ENCODE measurements around the gene GOLGA6A. TPM values are rescaled to one million over a fixed set of nuclear protein-coding genes. Genes with fewer than 3 reads are reported as not detected.

Gene GOLGA6A
- total and polyA plus RNA-seq, 2 of the 8 experiments (the other 6 are each of a cell fraction or from before 2014, with no cell fraction given): 0.80 to 1.0 TPM

DNA sequence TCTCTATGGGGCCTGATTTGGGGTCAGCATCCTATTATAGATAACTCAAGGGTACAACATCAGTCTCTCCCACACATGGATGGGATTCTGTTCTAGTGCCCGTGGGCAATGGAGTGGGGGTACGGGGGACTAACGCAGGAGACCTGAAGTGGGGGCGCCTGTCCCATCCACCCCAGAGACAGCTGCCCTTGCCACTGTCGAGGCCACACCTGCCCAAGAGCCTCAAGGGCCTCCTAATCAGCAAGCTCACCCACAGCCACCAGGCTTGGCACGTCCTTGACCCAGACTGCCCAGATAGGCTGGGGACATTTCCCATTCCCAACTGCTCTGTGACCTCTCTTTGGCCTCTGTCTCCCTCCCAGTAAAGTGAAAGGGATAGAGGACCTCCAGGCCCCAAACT lies 39.5 kb upstream of the GOLGA6A start:
- Histone ChIP-seq H2BK120ac (replicated peaks; ENCODE audit: low read depth, low read length) (no peak overlapping the region), H2BK20ac (ENCODE audit: low read length) (peak overlapping the region; percentile 80; the same call in 1 of the 2 replicates), H2AK5ac (ENCODE audit: low read depth, low read length) (peak overlapping the region; percentile 39; the same call in 1 of the 2 replicates), H3K4me1 (replicated peaks in 1 of 4; ENCODE audit: control insufficient read depth in 3 of 4, insufficient read depth in 4 of 4, low read length in 3 of 4) (peaks cover 0 to 14% (median 11%) of the 10 kb centered on the region in 4 experiments; a peak in 6 of 7 replicates), H3K14ac (ENCODE audit: insufficient read length) (no peak overlapping the region), H3K36me3 (ENCODE audit: control insufficient read depth in 2 of 4, insufficient read depth in 4 of 4, low read length in 3 of 4) (no peaks in the 10 kb centered on the region), H4K20me1 (replicated peaks in 1 of 2; ENCODE audit: control insufficient read depth in 1 of 2, insufficient read depth in 2 of 2, low read length in 2 of 2) (no peaks in the 10 kb centered on the region), H3K4me3 (ENCODE audit: extremely low read depth in 1 of 4, insufficient read depth in 2 of 4, low read depth in 3 of 4, low read length in 4 of 4) (no peak overlapping the region), H3K4me2 (ENCODE audit: insufficient read depth in 1 of 2, low read depth in 2 of 2, low read length in 2 of 2) (0 out of 4 replicates have a peak overlapping the region, but pooled peaks of 1 of the 2 experiments have one; percentile 43), H4K5ac (ENCODE audit: insufficient read length, low read depth, low read length) (no peak overlapping the region), H2BK15ac (ENCODE audit: low read length) (no peak overlapping the region), H4K91ac (replicated peaks; ENCODE audit: insufficient read length, low read length) (peak overlapping the region; percentile 29), H3K9me3 (ENCODE audit: insufficient read depth in 2 of 2, low read depth in 1 of 2, low read length in 1 of 2) (no peaks in the 10 kb centered on the region), H3K23me2 (ENCODE audit: low read depth, low read length) (no peaks in the 10 kb centered on the region; the same call in 1 of the 2 replicates), H2BK12ac (ENCODE audit: low read depth, low read length) (no peak overlapping the region), H3K79me2 (ENCODE audit: control insufficient read depth in 1 of 2, insufficient read depth in 2 of 2, low read length in 2 of 2) (no peaks in the 10 kb centered on the region), H4K8ac (ENCODE audit: extremely low read depth, insufficient read depth, low read length) (no peak overlapping the region), H3K9ac (replicated peaks in 1 of 4; ENCODE audit: extremely low read depth in 1 of 4, low read depth in 3 of 4, low read length in 3 of 4) (no peak overlapping the region), H3K27ac (ENCODE audit: low read depth, low read length) (no peak overlapping the region), H3K27me3 (replicated peaks in 1 of 4; ENCODE audit: control insufficient read depth in 3 of 4, extremely low read depth in 1 of 4, insufficient read depth in 3 of 4, low read length in 3 of 4) (peaks cover 0 to 11% (median 6%) of the 10 kb centered on the region in 4 experiments; a peak in 5 of 7 replicates), H2AFZ (ENCODE audit: low read length) (0 out of 2 replicates have a peak overlapping the region, but pooled peaks have one; percentile 16), H3K79me1 (ENCODE audit: low read depth, low read length) (no peaks in the 10 kb centered on the region), H3K56ac (replicated peaks; ENCODE audit: insufficient read length, low read depth, low read length) (no peak overlapping the region), H3K4ac (replicated peaks; ENCODE audit: insufficient read length, low read depth, low read length) (no peak overlapping the region), H3K18ac (ENCODE audit: extremely low read depth, low read length) (peak overlapping the region; percentile 32; the same call in 1 of the 2 replicates), H2BK5ac (ENCODE audit: low read depth, low read length) (peak overlapping the region; percentile 75; the same call in 1 of the 2 replicates), H3K23ac (ENCODE audit: insufficient read length) (no peak overlapping the region)
- CTCF ChIA-PET (ENCODE audit: partially characterized antibody): interaction anchor here (0.9 to 2.9 kb wide), 13 partner anchors 11 to 200 kb away, joined by 3 to 31 read pairs (median 7); partner anchors contain the start of gene STRA6
- POLR2A ChIA-PET (ENCODE audit: partially characterized antibody): interaction anchor here (0.8 to 1.3 kb wide), 6 partner anchors 8 to 199 kb away, joined by 3 to 5 read pairs (median 3); partner anchors contain the start of gene ISLR2
- DNase-seq (ENCODE audit: low read depth in 1 of 2, low spot score in 2 of 2) (no peak), FAIRE-seq (no peak)
- 93% methylated on average over 6 of the region's 6 CpGs; no CpG with 5 or more reads in 1 of the 2 experiments for WGBS, 2 experiments (ENCODE audit: extremely low coverage in 1 of 2, insufficient coverage in 1 of 2, insufficient read length in 1 of 2, insufficient replicate concordance in 2 of 2, low coverage in 1 of 2, low lambda C conversion rate in 2 of 2, missing lambda C conversion rate in 1 of 2)

Data from H1 (cell line).